SH-SY5Y (cell line): ENCODE data around the gene STPG4.

Experiments used
- GATA2 ChIP-seq: IDR thresholded peaks from 2 replicates; pipeline ENCODE4 v1.6.1; 2011; ENCODE audit warnings: mild to moderate bottlenecking, low read depth, low read length
- GATA3 ChIP-seq: IDR thresholded peaks from 2 replicates; pipeline ENCODE4 v1.6.1; 2011; ENCODE audit warnings: low read depth, mild to moderate bottlenecking, low read length, moderate library complexity

GRCh38 chr2:47083485-47083884, 71.6 kb downstream of the STPG4 start:
- no peak for TF ChIP-seq GATA2
- no peak for TF ChIP-seq GATA3
